Measurements from ENCODE around the gene OR6C65. TPM values are rescaled to one million over a fixed set of nuclear protein-coding genes. Genes with fewer than 3 reads are reported as not detected.
"Not testable (repeated sequence)": the region's sequence is repeated elsewhere in the genome, so short reads cannot be mapped to it uniquely, and the experiment has no call there.

Gene OR6C65
- polyA plus RNA-seq (not detected in 3 replicates), polyA minus RNA-seq (not detected in 3 replicates)
- polyA plus RNA-seq (2011; ENCODE audit: low read depth), result not detected
- not detected in 2 replicates for polyA plus RNA-seq (2011; cell fraction: cytosol; rRNA removed)
- not detected in 2 replicates for polyA plus RNA-seq (2011; cell fraction: nucleus; rRNA removed)
- not detected in 2 replicates for polyA plus RNA-seq (2012; ENCODE audit: low replicate concordance)
- polyA minus RNA-seq (2011; cell fraction: cytosol; rRNA and poly(A)+ RNA removed), result not detected
- not detected in 2 replicates for polyA minus RNA-seq (2011; cell fraction: nucleus; rRNA and poly(A)+ RNA removed)

GRCh38 chr12:55400229-55400628, at the start of gene OR6C65:
OR6C65 (plus strand) TSS chr12:55400529; CDS start chr12:55400529, 0 bp downstream.
- no peak within 1 kb of the TSS for H3K27ac ChIP-seq (ENCODE audit: control insufficient read depth, insufficient read depth, low read length)
- H3K9ac ChIP-seq (ENCODE audit: control insufficient read depth, extremely low read depth, insufficient read depth, low read length), result no peak within 1 kb of the TSS
- no peaks in the 10 kb centered on the region for H4K20me1 ChIP-seq (ENCODE audit: control insufficient read depth, extremely low read depth, insufficient read depth, low read length)
- H2AFZ ChIP-seq (ENCODE audit: control insufficient read depth, low read length), result no peak within 1 kb of the TSS
- DNase-seq (ENCODE audit: low read depth, low spot score) (no peak), FAIRE-seq (no peak)
- H3K4me2 ChIP-seq (ENCODE audit: control insufficient read depth, extremely low read depth, insufficient read depth, low read depth, low read length), result no peak within 1 kb of the TSS
- no peak within 1 kb of the TSS for H3K4me3 ChIP-seq (ENCODE audit: control insufficient read depth in 2 of 3, extremely low read depth in 1 of 3, insufficient read depth in 2 of 3, low read depth in 1 of 3, low read length in 3 of 3)
- TF ChIP-seq EZH2 (IDR thresholded peaks at IDR 0.05; ENCODE audit: low read length) (no peak), CTCF (optimal IDR thresholded peaks at IDR 0.05 in 1 of 3, IDR thresholded peaks at IDR 0.05 in 1 of 3, conservative IDR thresholded peaks at IDR 0.05 in 1 of 3; ENCODE audit: extremely low read depth in 1 of 3, insufficient read depth in 2 of 3, low read length in 3 of 3) (no peak)
- H3K4me1 ChIP-seq (ENCODE audit: control insufficient read depth, extremely low read depth, insufficient read depth, low read length), result no peaks in the 10 kb centered on the region
- dilution Hi-C loops (cut with MboI; ENCODE audit: extremely low pct_ligation_motif_present, low sequenced_read_pairs), result no loop called here
- no peaks in the 10 kb centered on the region for H3K9me1 ChIP-seq (ENCODE audit: control insufficient read depth, extremely low read depth, insufficient read depth, low read length)
- H3K27me3 ChIP-seq (ENCODE audit: control insufficient read depth, extremely low read depth, insufficient read depth, low read length), result no peaks in the 10 kb centered on the region
- H3K79me2 ChIP-seq (ENCODE audit: control insufficient read depth, insufficient read depth, low read length), result no peaks in the 10 kb centered on the region
- no peaks in the 10 kb centered on the region for H3K9me3 ChIP-seq (ENCODE audit: control insufficient read depth, low read depth, low read length)
- no peaks in the 10 kb centered on the region for H3K36me3 ChIP-seq (ENCODE audit: control insufficient read depth in 2 of 2, extremely low read depth in 1 of 2, insufficient read depth in 2 of 2, low read length in 2 of 2)

GRCh38 chr12:55355338-55355737, 45.0 kb upstream of the OR6C65 start:
- dilution Hi-C loops (cut with MboI; ENCODE audit: extremely low pct_ligation_motif_present, low sequenced_read_pairs), result not testable (repeated sequence)

GRCh38 chr12:55362675-55363074, 37.7 kb upstream of the OR6C65 start, which contains the start of gene OR6C75:
OR6C75 (plus strand) TSS chr12:55362975; CDS start chr12:55365111, 2,136 bp downstream.
- no peak for FAIRE-seq

More at GRCh38 chr12:55355338-55355737, 45.0 kb upstream of the OR6C65 start:
- H3K4me1 ChIP-seq (ENCODE audit: control insufficient read depth, extremely low read depth, insufficient read depth, low read length); H3K36me3 ChIP-seq (ENCODE audit: control insufficient read depth in 2 of 2, extremely low read depth in 1 of 2, insufficient read depth in 2 of 2, low read length in 2 of 2); H3K27me3 ChIP-seq (ENCODE audit: control insufficient read depth, extremely low read depth, insufficient read depth, low read length); H3K9me1 ChIP-seq (ENCODE audit: control insufficient read depth, extremely low read depth, insufficient read depth, low read length); H3K4me3 ChIP-seq (ENCODE audit: control insufficient read depth in 2 of 3, extremely low read depth in 1 of 3, insufficient read depth in 2 of 3, low read depth in 1 of 3, low read length in 3 of 3); H3K4me2 ChIP-seq (ENCODE audit: control insufficient read depth, extremely low read depth, insufficient read depth, low read depth, low read length); H3K9ac ChIP-seq (ENCODE audit: control insufficient read depth, extremely low read depth, insufficient read depth, low read length); H3K27ac ChIP-seq (ENCODE audit: control insufficient read depth, insufficient read depth, low read length); FAIRE-seq; DNase-seq (ENCODE audit: low read depth, low spot score); H3K79me2 ChIP-seq (ENCODE audit: control insufficient read depth, insufficient read depth, low read length); H4K20me1 ChIP-seq (ENCODE audit: control insufficient read depth, extremely low read depth, insufficient read depth, low read length); H3K9me3 ChIP-seq (ENCODE audit: control insufficient read depth, low read depth, low read length); H2AFZ ChIP-seq (ENCODE audit: control insufficient read depth, low read length): not testable (repeated sequence)

More at GRCh38 chr12:55362675-55363074, 37.7 kb upstream of the OR6C65 start, which contains the start of gene OR6C75:
- DNase-seq (ENCODE audit: low read depth, low spot score), result no peak
- Histone ChIP-seq H3K4me1 (ENCODE audit: control insufficient read depth, extremely low read depth, insufficient read depth, low read length) (no peaks in the 10 kb centered on the region), H3K4me2 (ENCODE audit: control insufficient read depth, extremely low read depth, insufficient read depth, low read depth, low read length) (no peak within 1 kb of the TSS), H4K20me1 (ENCODE audit: control insufficient read depth, extremely low read depth, insufficient read depth, low read length) (no peaks in the 10 kb centered on the region), H2AFZ (ENCODE audit: control insufficient read depth, low read length) (no peak within 1 kb of the TSS), H3K9me3 (ENCODE audit: control insufficient read depth, low read depth, low read length) (no peaks in the 10 kb centered on the region), H3K9ac (ENCODE audit: control insufficient read depth, extremely low read depth, insufficient read depth, low read length) (no peak within 1 kb of the TSS), H3K27me3 (ENCODE audit: control insufficient read depth, extremely low read depth, insufficient read depth, low read length) (no peaks in the 10 kb centered on the region), H3K79me2 (ENCODE audit: control insufficient read depth, insufficient read depth, low read length) (no peaks in the 10 kb centered on the region), H3K9me1 (ENCODE audit: control insufficient read depth, extremely low read depth, insufficient read depth, low read length) (no peaks in the 10 kb centered on the region), H3K4me3 (ENCODE audit: control insufficient read depth in 2 of 3, extremely low read depth in 1 of 3, insufficient read depth in 2 of 3, low read depth in 1 of 3, low read length in 3 of 3) (no peak within 1 kb of the TSS), H3K27ac (ENCODE audit: control insufficient read depth, insufficient read depth, low read length) (no peak within 1 kb of the TSS), H3K36me3 (ENCODE audit: control insufficient read depth in 2 of 2, extremely low read depth in 1 of 2, insufficient read depth in 2 of 2, low read length in 2 of 2) (no peaks in the 10 kb centered on the region)
- dilution Hi-C loops (cut with MboI; ENCODE audit: extremely low pct_ligation_motif_present, low sequenced_read_pairs), result no loop called here
- TF ChIP-seq CTCF (optimal IDR thresholded peaks at IDR 0.05 in 1 of 3, IDR thresholded peaks at IDR 0.05 in 1 of 3, conservative IDR thresholded peaks at IDR 0.05 in 1 of 3; ENCODE audit: extremely low read depth in 1 of 3, insufficient read depth in 2 of 3, low read length in 3 of 3) (no peak), EZH2 (IDR thresholded peaks at IDR 0.05; ENCODE audit: low read length) (no peak)
